Measurements from ENCODE around the gene SLC36A1.

- TF ChIP-seq EZH2 (IDR thresholded peaks at IDR 0.05; ENCODE audit: borderline replicate concordance, low read length) (no peak), CTCF (IDR thresholded peaks at IDR 0.05; ENCODE audit: low read length) (peak; percentile 46; the same call in 1 of the 2 replicates)
Measured at GRCh38 chr5:151406322-151406947, 41.0 kb upstream of the SLC36A1 start.
